ENCODE results near the gene RRP1B.

GRCh38 chr21:43684424-43684823 lies 25.1 kb downstream of the RRP1B start:
- TF ChIP-seq CTCF (IDR thresholded peaks at IDR 0.05; ENCODE audit: poor library complexity) (no peak), EZH2 (IDR thresholded peaks at IDR 0.05; ENCODE audit: borderline replicate concordance) (no peak), EZH2phosphoT487 (IDR thresholded peaks at IDR 0.05; ENCODE audit: low read depth, severe bottlenecking, unreplicated experiment) (no peak)
